Measurements from ENCODE around the gene CLRN3. TPM values are rescaled to one million over a fixed set of nuclear protein-coding genes. Genes with fewer than 3 reads are reported as not detected.

CLRN3 gene
- total RNA-seq, 4 donors from 2014 or later: not detected

DNA sequence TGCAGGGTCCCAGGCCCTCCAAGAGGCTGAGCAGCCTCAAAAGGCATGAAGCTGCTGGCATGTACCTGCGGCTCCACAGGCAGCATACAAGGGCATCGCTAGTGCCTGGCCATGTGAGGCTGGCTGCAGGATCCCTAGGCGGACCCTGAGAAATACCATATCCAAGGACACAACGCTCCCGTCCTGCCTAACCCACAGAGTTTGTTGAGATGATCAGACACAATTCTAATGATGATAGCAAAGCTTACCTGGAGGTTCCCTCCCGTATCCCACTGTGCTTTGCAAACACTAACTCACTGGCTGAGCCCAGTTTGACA is 17.3 kb downstream of the CLRN3 start:
- TF ChIP-seq, protein P1, sequence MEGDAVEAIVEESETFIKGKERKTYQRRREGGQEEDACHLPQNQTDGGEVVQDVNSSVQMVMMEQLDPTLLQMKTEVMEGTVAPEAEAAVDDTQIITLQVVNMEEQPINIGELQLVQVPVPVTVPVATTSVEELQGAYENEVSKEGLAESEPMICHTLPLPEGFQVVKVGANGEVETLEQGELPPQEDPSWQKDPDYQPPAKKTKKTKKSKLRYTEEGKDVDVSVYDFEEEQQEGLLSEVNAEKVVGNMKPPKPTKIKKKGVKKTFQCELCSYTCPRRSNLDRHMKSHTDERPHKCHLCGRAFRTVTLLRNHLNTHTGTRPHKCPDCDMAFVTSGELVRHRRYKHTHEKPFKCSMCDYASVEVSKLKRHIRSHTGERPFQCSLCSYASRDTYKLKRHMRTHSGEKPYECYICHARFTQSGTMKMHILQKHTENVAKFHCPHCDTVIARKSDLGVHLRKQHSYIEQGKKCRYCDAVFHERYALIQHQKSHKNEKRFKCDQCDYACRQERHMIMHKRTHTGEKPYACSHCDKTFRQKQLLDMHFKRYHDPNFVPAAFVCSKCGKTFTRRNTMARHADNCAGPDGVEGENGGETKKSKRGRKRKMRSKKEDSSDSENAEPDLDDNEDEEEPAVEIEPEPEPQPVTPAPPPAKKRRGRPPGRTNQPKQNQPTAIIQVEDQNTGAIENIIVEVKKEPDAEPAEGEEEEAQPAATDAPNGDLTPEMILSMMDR (IDR thresholded peaks at IDR 0.05): no peak
- ATAC-seq (ENCODE audit: low FRiP score) (no peak), DNase-seq (ENCODE audit: low spot score) (no peak)

DNA sequence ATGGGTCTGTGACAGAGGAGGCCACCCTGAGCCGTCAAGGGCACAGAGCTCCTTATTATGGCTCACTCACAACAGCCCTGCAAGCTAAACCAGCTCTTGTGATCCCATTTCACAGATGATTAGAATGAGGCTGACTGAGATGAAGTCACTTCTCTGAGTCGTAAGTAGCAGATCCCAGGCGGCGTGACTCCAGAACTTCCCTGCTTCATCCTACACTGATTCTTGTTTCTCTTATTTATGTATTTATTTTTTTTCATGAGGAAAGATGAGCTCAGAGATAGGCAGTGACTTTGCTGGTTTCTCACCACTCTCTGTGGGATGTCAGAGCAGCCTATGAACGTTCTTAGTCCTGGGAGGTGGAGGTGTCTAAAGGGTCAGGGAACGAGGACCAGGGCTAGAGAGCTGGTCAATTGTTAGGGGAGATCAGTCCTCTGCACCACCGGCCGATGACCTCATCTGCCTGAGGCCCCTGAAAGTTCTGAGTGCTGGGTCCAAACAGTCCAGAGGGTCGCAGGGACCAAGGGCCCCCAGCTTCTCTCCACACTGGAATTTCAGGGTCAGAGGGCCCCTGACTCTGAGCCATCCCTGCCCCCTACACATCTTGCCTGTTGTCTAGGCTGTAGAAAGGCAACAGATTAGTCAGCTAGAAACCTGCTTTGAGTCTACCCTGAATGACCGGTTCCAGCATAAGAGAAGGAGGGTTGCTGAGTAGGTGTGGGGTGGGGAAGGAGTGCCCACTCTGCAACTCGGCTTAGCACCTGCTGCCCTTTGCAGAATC is 17.9 kb downstream of the CLRN3 start:
- no peak for DNase-seq (ENCODE audit: low spot score)
- TF ChIP-seq, protein P1 (IDR thresholded peaks at IDR 0.05): no peak
- no peak for ATAC-seq (ENCODE audit: low FRiP score)

DNA sequence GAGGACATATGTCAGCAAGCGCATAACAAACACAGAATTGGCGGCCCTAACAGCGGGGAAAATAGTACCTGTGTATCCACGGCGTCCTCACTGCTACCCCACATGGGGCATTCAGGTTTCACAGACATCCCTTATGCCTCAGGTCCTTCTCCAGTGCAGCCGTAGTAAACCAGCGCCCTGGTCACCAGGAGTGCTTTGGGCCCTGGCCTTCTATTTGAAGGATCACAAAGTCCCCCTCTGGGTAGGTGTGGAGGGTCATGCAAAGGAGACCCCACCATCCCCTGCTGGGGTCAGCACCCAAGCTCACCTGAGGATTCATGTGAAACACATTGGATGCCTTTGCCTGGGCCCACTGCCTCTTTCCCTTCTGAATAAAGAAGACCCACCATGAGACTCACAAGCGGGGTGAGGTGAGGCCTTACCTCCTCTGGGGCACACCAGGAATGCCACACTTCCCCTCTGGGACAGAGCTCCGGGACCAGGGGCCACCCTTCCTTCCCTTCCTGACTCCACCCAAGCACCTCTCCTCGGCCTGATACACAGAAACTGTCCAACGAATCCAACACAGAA is 18.8 kb downstream of the CLRN3 start:
- ATAC-seq (ENCODE audit: low FRiP score) (no peak), DNase-seq (ENCODE audit: low spot score) (no peak)
- TF ChIP-seq, protein P1 (IDR thresholded peaks at IDR 0.05): no peak

DNA sequence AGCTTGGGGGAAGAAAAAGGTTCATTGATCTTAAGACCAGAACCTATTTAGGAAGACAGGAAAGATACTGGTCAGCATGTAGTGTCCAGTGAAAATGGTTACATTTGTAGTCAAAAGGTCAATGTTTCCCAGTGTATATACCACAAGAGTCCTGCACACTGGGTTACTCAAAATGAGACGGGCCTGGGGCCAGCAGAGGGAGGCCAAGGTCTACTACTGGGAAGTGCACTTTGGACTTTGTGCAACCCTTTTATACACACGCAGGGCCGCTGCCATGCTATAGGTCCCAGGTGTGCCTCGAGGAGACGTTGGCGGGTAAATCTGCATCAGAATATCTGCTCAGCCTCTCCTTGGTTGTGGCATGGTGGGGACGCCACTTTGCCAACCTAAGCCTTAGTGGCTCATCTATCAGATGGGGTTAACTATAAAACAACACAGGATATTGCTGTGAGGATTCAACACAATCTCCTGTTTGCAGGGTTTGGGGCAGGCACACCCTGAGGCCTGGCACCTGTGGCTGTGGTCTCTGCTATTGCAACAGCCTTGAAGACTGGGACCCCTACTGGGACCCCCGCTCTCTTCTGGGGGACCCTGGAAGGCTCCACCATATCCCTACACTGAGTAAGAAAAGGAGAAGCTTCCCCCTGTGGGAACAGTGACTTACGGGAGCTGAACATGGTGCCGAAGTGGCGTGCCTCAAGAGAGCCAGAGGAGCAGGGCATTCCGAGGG is 19.7 kb downstream of the CLRN3 start:
- peak; percentile 16 for ATAC-seq (ENCODE audit: low FRiP score)
- TF ChIP-seq, protein P1 (IDR thresholded peaks at IDR 0.05): no peak
- no peak for DNase-seq (ENCODE audit: low spot score)

DNA sequence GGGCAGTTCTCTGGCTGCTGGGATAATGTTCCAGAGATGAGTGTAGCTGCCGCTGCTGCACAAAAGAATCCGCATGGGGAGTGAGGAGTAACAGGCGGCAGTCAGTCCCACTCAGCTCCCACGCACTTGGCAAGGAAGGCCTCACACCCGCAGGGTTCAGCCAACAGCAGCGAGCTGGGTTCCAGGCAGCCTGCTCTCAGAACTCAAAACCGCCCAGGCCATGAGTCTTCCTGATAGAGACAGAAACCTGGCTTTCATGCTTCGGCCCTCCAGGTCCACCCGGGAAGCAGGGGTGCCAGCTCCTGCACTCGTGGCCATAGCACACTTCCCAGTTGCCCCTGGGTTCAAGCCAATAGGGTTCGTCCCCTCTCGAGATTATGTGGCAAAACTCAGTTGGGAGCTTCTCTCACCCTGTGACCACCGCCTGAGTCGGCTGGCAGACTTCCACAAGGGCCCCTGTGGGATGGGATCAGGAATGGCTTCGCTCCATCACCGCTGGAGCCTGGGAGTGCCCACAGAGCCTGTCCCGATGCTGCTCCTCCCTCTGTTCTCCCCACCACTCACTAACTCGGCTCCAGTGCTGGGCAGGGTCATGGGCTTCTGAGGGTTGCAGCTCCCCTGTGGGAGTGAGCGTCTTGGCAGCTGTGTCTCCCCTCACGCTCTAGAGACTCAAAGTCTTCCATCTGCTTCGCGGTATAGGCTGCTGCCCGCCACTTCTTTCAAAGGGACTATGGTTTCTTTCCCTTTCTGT is 20.6 kb downstream of the CLRN3 start:
- TF ChIP-seq, protein P1 (IDR thresholded peaks at IDR 0.05): no peak
- DNase-seq (ENCODE audit: low spot score): no peak
- peak; percentile 86 for ATAC-seq (ENCODE audit: low FRiP score)

DNA sequence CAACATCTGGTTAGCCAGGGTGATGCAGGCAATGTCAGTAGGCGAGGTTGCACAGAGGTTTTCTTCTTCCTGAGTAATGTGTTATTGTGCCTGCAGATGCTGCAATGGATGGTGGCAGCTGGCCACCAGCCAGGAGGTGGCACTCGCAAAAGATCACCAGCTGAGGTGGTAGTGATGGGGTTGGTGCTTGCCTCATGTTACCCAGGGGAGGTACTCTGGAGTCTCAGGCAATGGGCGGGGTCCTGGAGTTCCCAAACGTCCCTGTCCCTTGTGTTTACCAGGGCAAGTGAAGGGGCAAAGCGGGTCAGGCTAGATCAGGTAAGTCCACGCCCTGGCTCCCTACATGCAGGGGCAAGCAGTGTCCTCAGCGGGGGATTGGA is 21.1 kb downstream of the CLRN3 start:
- TF ChIP-seq, protein P1 (IDR thresholded peaks at IDR 0.05): no peak
- ATAC-seq (ENCODE audit: low FRiP score) (no peak), DNase-seq (ENCODE audit: low spot score) (no peak)
